ENCODE results near the gene FAM3A.

The FAM3A gene

DNA sequence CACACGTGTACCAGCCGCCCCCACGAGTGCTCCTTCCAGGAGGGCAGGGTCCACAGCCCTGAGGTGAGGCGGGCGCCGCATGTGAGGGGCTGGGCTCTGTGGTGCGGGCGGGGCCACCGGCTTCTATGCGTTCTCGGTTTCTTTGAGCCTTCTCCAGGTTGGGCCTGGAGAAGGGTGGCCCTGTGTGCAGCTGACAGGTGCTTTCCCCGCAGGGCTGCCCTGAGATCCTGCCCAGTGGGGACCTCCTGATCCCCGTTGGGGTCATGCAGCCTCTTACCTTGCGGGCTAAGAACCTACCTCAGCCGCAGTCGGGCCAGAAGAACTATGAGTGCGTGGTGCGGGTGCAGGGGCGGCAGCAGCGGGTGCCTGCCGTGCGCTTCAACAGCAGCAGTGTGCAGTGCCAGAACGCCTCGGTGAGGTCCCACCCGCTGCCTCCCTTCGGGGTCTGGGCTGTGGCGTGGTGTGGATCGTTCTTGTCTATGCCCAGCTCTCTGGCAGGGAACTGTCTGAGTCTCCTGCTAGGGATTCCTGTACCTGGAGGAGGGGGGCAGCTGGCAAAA lies 51.1 kb downstream of the FAM3A start:
- DNase-seq (no peak), ATAC-seq (ENCODE audit: insufficient read depth, low read depth) (no peak)
- TF ChIP-seq EZH2 (IDR thresholded peaks at IDR 0.05; ENCODE audit: borderline replicate concordance, low read depth, low read length, severe bottlenecking): no peak
- TF ChIP-seq, protein P1, sequence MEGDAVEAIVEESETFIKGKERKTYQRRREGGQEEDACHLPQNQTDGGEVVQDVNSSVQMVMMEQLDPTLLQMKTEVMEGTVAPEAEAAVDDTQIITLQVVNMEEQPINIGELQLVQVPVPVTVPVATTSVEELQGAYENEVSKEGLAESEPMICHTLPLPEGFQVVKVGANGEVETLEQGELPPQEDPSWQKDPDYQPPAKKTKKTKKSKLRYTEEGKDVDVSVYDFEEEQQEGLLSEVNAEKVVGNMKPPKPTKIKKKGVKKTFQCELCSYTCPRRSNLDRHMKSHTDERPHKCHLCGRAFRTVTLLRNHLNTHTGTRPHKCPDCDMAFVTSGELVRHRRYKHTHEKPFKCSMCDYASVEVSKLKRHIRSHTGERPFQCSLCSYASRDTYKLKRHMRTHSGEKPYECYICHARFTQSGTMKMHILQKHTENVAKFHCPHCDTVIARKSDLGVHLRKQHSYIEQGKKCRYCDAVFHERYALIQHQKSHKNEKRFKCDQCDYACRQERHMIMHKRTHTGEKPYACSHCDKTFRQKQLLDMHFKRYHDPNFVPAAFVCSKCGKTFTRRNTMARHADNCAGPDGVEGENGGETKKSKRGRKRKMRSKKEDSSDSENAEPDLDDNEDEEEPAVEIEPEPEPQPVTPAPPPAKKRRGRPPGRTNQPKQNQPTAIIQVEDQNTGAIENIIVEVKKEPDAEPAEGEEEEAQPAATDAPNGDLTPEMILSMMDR (IDR thresholded peaks at IDR 0.05; ENCODE audit: borderline replicate concordance, extremely low read depth, low read length, poor library complexity, severe bottlenecking): no peak
- Histone ChIP-seq H3K4me3 (ENCODE audit: low read depth in 1 of 2, low read length in 2 of 2) (no peak overlapping the region), H3K9me3 (ENCODE audit: insufficient read depth, low read length, severe bottlenecking) (no peaks in the 10 kb centered on the region), H3K36me3 (ENCODE audit: insufficient read depth, low read length) (peaks cover 68% of the 10 kb centered on the region), H3K4me1 (ENCODE audit: insufficient read depth, low read length) (peaks cover 5% of the 10 kb centered on the region), H3K79me2 (ENCODE audit: insufficient read depth, low read length) (peaks cover under 1% of the 10 kb centered on the region; the same call in 1 of the 2 replicates), H3K9ac (ENCODE audit: low read depth, low read length) (no peak overlapping the region), H4K20me1 (ENCODE audit: insufficient read depth, low read length) (0 out of 2 replicates have a peak, but pooled peaks cover 5% of the 10 kb centered on the region), H3K27me3 (ENCODE audit: insufficient read depth, low read length, poor library complexity) (no peaks in the 10 kb centered on the region), H3K27ac (ENCODE audit: low read length) (no peak overlapping the region), H3K4me2 (ENCODE audit: insufficient read depth, low read length) (no peak overlapping the region), H2AFZ (ENCODE audit: low read depth, low read length) (no peak overlapping the region)

DNA sequence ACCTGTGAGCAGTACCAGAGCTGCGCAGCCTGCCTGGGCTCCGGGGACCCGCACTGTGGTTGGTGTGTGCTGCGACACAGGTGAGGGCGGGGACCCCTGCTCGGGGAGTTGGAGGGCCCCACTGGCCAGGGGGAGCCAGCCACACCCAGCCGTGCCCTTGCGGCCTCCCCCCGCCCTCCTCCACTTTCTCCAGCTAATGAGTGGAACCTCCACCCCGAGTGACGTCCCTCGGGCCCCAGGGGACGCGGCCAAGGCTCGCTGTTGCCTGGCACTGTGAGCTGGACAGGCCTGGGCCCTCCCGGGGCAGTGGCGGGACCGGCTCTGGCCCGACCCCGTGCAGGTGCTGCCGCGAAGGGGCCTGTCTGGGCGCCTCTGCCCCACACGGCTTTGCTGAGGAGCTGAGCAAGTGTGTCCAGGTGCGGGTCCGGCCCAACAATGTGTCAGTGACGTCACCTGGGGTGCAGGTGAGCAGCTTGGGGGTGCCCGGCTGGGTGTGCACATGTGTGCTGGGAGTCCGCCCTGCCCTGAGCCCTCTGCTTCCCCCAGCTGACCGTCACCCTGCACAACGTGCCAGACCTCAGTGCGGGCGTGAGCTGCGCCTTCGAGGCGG lies 52.3 kb downstream of the FAM3A start:
- Histone ChIP-seq H3K36me3 (ENCODE audit: insufficient read depth, low read length) (peaks cover 57% of the 10 kb centered on the region), H3K9me3 (ENCODE audit: insufficient read depth, low read length, severe bottlenecking) (no peaks in the 10 kb centered on the region), H2AFZ (ENCODE audit: low read depth, low read length) (no peak overlapping the region), H3K79me2 (ENCODE audit: insufficient read depth, low read length) (peaks cover 9% of the 10 kb centered on the region), H3K27ac (ENCODE audit: low read length) (no peak overlapping the region), H3K4me2 (ENCODE audit: insufficient read depth, low read length) (no peak overlapping the region), H3K9ac (ENCODE audit: low read depth, low read length) (no peak overlapping the region), H3K4me1 (ENCODE audit: insufficient read depth, low read length) (peaks cover 16% of the 10 kb centered on the region), H4K20me1 (ENCODE audit: insufficient read depth, low read length) (peaks cover 10% of the 10 kb centered on the region; the same call in 1 of the 2 replicates), H3K4me3 (ENCODE audit: low read depth in 1 of 2, low read length in 2 of 2) (no peak overlapping the region), H3K27me3 (ENCODE audit: insufficient read depth, low read length, poor library complexity) (no peaks in the 10 kb centered on the region)
- DNase-seq (no peak), ATAC-seq (ENCODE audit: insufficient read depth, low read depth) (no peak)
- TF ChIP-seq EZH2 (IDR thresholded peaks at IDR 0.05; ENCODE audit: borderline replicate concordance, low read depth, low read length, severe bottlenecking): no peak
- TF ChIP-seq, protein P1 (IDR thresholded peaks at IDR 0.05; ENCODE audit: borderline replicate concordance, extremely low read depth, low read length, poor library complexity, severe bottlenecking): no peak

DNA sequence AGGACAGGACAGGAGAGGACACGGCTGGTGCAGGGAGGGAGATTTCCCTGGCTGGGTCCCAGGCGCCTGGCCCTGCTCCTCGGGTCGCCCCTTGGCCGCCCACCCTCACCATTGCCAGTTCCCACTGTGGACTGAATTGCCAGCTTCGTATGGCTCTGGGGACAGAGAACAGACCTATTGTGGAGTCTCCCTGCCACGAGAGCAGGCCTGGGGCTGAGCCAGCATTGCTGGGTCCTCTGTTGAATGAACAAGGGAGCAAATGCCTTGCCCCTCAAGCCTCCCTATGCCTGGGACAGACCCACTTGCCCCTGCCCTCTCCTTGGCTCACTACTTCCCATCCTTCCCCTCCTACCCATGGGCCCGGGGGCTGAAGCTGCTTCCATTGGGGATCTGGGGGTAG lies 53.6 kb downstream of the FAM3A start:
- Histone ChIP-seq H3K4me1 (ENCODE audit: insufficient read depth, low read length) (peaks cover 21% of the 10 kb centered on the region), H3K36me3 (ENCODE audit: insufficient read depth, low read length) (peaks cover 48% of the 10 kb centered on the region), H3K9ac (ENCODE audit: low read depth, low read length) (no peak overlapping the region), H4K20me1 (ENCODE audit: insufficient read depth, low read length) (peaks cover 10% of the 10 kb centered on the region; the same call in 1 of the 2 replicates), H3K4me2 (ENCODE audit: insufficient read depth, low read length) (no peak overlapping the region), H3K4me3 (ENCODE audit: low read depth in 1 of 2, low read length in 2 of 2) (no peak overlapping the region), H2AFZ (ENCODE audit: low read depth, low read length) (no peak overlapping the region), H3K27ac (ENCODE audit: low read length) (no peak overlapping the region), H3K79me2 (ENCODE audit: insufficient read depth, low read length) (peaks cover 14% of the 10 kb centered on the region), H3K9me3 (ENCODE audit: insufficient read depth, low read length, severe bottlenecking) (no peaks in the 10 kb centered on the region), H3K27me3 (ENCODE audit: insufficient read depth, low read length, poor library complexity) (no peaks in the 10 kb centered on the region)
- no peak for DNase-seq
- TF ChIP-seq, protein P1 (IDR thresholded peaks at IDR 0.05; ENCODE audit: borderline replicate concordance, extremely low read depth, low read length, poor library complexity, severe bottlenecking): no peak
- TF ChIP-seq EZH2 (IDR thresholded peaks at IDR 0.05; ENCODE audit: borderline replicate concordance, low read depth, low read length, severe bottlenecking): no peak
- no peak for ATAC-seq (ENCODE audit: insufficient read depth, low read depth)

Data from DND-41 (cell line).